Spinal cord (tissue), 10 donors: ENCODE measurements around the gene HNF1A. TPM values are rescaled to one million over a fixed set of nuclear protein-coding genes. Genes with fewer than 3 reads are reported as not detected.

Experiments used
- DNase-seq, 6 donors: peaks; one replicate each; pipeline versions ENCODE4 v3.0.0 to v3.0.0-alpha.2; 2013 to 2015; ENCODE audit warnings: low spot score in 6 of 6, low read depth in 4 of 6
- H3K27ac ChIP-seq: one replicate; pipeline ENCODE4 v1.5.1; 2013; ENCODE audit warnings: low read depth, low read length, control low read depth
- H3K27me3 ChIP-seq: one replicate; pipeline ENCODE4 v1.6.1; 2013; ENCODE audit warnings: low read length; ENCODE audit not compliant: control insufficient read depth, insufficient read depth
- H3K36me3 ChIP-seq: one replicate; pipeline ENCODE4 v1.6.1; 2013; ENCODE audit warnings: low read length; ENCODE audit not compliant: control insufficient read depth, insufficient read depth
- H3K4me1 ChIP-seq: one replicate; pipeline ENCODE4 v1.6.1; 2013; ENCODE audit warnings: low read length; ENCODE audit not compliant: control insufficient read depth, insufficient read depth
- H3K4me3 ChIP-seq: one replicate; pipeline ENCODE4 v1.5.1; 2013; ENCODE audit warnings: low read depth, low read length, control low read depth
- H3K9me3 ChIP-seq: one replicate; pipeline ENCODE4 v1.6.1; 2013; ENCODE audit warnings: low read length; ENCODE audit not compliant: control insufficient read depth, insufficient read depth
- WGBS: methylation state at CpG from one replicate; pipeline ENCODE4 v1.1.5; 2013; ENCODE audit warnings: missing lambda C conversion rate; ENCODE audit not compliant: insufficient coverage; 5-methylcytosine and 5-hydroxymethylcytosine counted together
- polyA plus RNA-seq, 2 donors: library from polyadenylated mRNA; unstranded; fragments of 120-200 nt; gene quantifications; one replicate each; pipeline ENCODE4 v1.2.1, GENCODE V29; 2013; ENCODE audit not compliant: insufficient read length in 2 of 2
- total RNA-seq, 2 donors: library from RNA; depleted of rRNA in 1 of 2; stranded (reverse); fragments of 120-200 nt in 1 of 2; fragments of >200 nt in 1 of 2; gene quantifications; one replicate each; pipeline versions ENCODE4 v1.2.3 to v1.2.4, GENCODE V29; 2013 to 2014
- donor health status: healthy.

Gene HNF1A
- total and polyA plus RNA-seq, 4 donors, result 0.36 TPM; not detected in 3

- Histone ChIP-seq H3K4me1 (no peaks in the 10 kb centered on the region), H3K9me3 (no peaks in the 10 kb centered on the region), H3K27me3 (no peaks in the 10 kb centered on the region), H3K4me3 (no peak overlapping the region), H3K27ac (no peak overlapping the region), H3K36me3 (peaks cover 73% of the 10 kb centered on the region)
- DNase-seq, result no peak
- 96% methylated on average over 12 of the region's 16 CpGs for WGBS
Measured at GRCh38 chr12:121004253-121004815, 26.0 kb downstream of the HNF1A start.

GRCh38 chr12:121005346-121005815 lies 27.0 kb downstream of the HNF1A start:
- WGBS, result 46% methylated on average over 6 of the region's 9 CpGs
- Histone ChIP-seq H3K27me3 (no peaks in the 10 kb centered on the region), H3K27ac (no peak overlapping the region), H3K9me3 (no peaks in the 10 kb centered on the region), H3K4me3 (no peak overlapping the region), H3K4me1 (no peaks in the 10 kb centered on the region), H3K36me3 (peaks cover 78% of the 10 kb centered on the region)
- DNase-seq, result peak in 1 of 6 donors; percentile 17

DNA sequence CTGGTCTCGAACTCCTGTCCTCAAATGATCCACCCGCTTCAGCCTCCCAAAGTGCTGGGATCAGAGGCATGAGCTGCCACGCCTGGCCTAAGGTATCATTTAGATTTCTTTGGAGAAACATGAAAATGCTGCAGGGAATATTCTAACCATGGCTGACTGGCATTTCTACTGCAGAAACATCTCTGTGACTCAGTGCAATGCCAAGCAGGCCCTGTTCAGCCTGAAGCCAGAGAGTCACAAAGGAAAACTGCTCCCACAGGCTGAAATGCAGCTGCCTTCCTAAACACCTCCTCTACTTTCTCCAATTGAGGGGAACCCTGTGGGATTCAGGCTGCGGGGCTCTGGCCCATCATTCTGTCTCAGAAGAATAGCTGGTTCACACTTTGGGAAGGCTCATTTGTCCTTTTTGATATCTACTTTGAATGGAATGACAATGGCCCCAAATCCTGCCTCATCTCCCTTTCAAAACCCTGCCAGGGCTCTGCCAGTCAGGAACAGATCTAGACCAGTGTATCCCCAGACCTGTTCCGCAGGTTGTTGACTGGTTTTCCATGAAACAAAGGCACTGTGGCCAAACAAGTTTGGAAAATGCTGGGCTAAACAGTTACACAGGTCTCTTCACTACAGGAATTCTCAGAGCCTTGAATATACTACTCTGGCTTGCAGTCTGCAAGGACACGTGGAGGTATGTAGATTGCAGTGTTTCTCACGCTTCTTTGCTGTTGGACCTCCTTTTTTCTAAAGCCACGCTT lies 30.2 kb downstream of the HNF1A start:
- Histone ChIP-seq H3K4me3 (no peak overlapping the region), H3K27ac (no peak overlapping the region), H3K4me1 (no peaks in the 10 kb centered on the region), H3K27me3 (no peaks in the 10 kb centered on the region), H3K36me3 (peaks cover 62% of the 10 kb centered on the region), H3K9me3 (no peaks in the 10 kb centered on the region)
- WGBS, result 100% methylated on average over 8 of the region's 8 CpGs
- no peak for DNase-seq

GRCh38 chr12:121009741-121010140 lies 31.4 kb downstream of the HNF1A start:
- DNase-seq, result peak in 4 of 6 donors; percentile 12 to 71 (median 48)
- Histone ChIP-seq H3K27ac (no peak overlapping the region), H3K4me3 (no peak overlapping the region), H3K4me1 (no peaks in the 10 kb centered on the region), H3K9me3 (no peaks in the 10 kb centered on the region), H3K27me3 (no peaks in the 10 kb centered on the region), H3K36me3 (peaks cover 49% of the 10 kb centered on the region)
- 56% methylated on average over 8 of the region's 10 CpGs for WGBS

DNA sequence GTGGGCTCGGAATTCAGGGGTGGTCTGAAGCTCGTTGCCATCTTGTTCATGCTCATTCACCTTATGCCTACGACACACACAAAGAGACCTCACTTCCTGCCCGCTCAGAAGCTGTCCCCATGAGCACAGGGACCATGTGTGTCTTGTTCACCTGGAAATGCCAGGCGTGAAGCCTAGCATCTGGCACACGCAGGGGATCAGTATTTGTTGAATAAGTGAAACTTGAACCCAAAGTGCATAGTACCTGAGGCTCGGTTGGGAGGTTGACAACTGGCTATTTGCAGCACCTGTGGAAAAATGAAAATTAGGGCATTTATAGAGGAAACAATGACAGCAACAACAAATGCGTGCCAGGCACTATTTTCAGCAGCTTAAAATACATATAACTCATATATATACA lies 32.5 kb downstream of the HNF1A start:
- no peak for DNase-seq
- no peak overlapping the region for H3K27ac ChIP-seq
- no peaks in the 10 kb centered on the region for H3K9me3 ChIP-seq
- H3K4me3 ChIP-seq, result no peak overlapping the region
- H3K4me1 ChIP-seq, result peaks cover 3% of the 10 kb centered on the region
- WGBS, result 90% methylated on average over 7 of the region's 8 CpGs
- no peaks in the 10 kb centered on the region for H3K27me3 ChIP-seq
- peaks cover 39% of the 10 kb centered on the region for H3K36me3 ChIP-seq

DNA sequence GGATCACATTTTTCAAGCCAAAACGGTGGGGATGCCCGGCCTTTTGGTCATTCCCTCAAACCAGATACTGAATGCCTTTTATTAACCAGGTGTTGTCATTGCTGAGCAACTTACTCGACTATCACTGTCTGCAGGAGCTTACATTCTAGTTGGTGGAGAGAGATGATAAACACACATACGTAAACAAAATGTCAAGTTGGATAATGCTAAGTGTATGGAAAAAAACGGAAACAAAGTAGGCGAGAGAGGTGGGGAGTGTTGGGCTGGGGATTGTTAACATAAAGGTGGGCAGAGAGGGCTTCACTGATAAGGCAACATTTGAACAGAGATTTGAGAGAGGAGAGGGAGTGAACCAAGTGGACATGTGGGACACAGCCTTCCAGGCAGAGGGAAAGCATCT lies 33.5 kb downstream of the HNF1A start:
- no peak overlapping the region for H3K27ac ChIP-seq
- H3K9me3 ChIP-seq, result no peaks in the 10 kb centered on the region
- H3K36me3 ChIP-seq, result peaks cover 32% of the 10 kb centered on the region
- H3K4me3 ChIP-seq, result no peak overlapping the region
- WGBS, result 94% methylated on average over 3 of the region's 6 CpGs
- DNase-seq, result no peak
- H3K4me1 ChIP-seq, result peaks cover 3% of the 10 kb centered on the region
- H3K27me3 ChIP-seq, result no peaks in the 10 kb centered on the region

DNA sequence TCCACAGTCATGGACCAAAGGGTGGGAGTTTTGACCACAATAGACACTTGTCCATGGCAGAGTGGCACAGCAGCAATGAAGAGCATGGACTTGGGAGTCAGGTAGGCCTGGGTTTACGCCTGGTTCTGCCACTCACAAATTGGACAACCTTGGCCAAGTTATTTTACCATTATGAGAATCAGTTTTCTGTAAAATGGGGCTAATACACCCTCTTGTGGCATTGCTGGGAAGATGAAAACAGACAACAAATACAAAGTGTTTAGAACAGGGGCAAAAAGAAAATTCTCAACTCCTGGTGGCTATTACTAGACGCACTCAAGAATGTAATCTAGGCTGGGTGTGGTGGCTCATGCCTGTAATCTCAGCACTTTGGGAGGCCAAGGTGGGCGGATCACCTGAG lies 35.4 kb downstream of the HNF1A start:
- H3K27ac ChIP-seq, result no peak overlapping the region
- H3K4me3 ChIP-seq, result no peak overlapping the region
- DNase-seq, result peak in 1 of 6 donors; percentile 9
- H3K27me3 ChIP-seq, result no peaks in the 10 kb centered on the region
- H3K9me3 ChIP-seq, result no peaks in the 10 kb centered on the region
- H3K4me1 ChIP-seq, result peaks cover 3% of the 10 kb centered on the region
- peaks cover 25% of the 10 kb centered on the region for H3K36me3 ChIP-seq
- 100% methylated on average over 1 of the region's 3 CpGs for WGBS

- 0% methylated on average over 29 of the region's 34 CpGs for WGBS
- H3K27me3 ChIP-seq, result peaks cover under 1% of the 10 kb centered on the region
- peak within 1 kb of the TSS; percentile 50 for H3K27ac ChIP-seq
- peak; percentile 91 to 99 (median 93) for DNase-seq
- peaks cover 9% of the 10 kb centered on the region for H3K36me3 ChIP-seq
- H3K4me1 ChIP-seq, result peaks cover 3% of the 10 kb centered on the region
- H3K4me3 ChIP-seq, result peak within 1 kb of the TSS; percentile 89
- H3K9me3 ChIP-seq, result no peaks in the 10 kb centered on the region
Measured at GRCh38 chr12:121015825-121016766, 37.8 kb downstream of the HNF1A start, which contains the start of gene C12orf43. Gene C12orf43 (minus strand): TSS chr12:121016487. CDS start chr12:121016474, 13 bp downstream.

- peaks cover 2% of the 10 kb centered on the region for H3K27me3 ChIP-seq
- H3K4me3 ChIP-seq, result no peak overlapping the region
- 92% methylated on average over 9 of the region's 15 CpGs for WGBS
- no peak overlapping the region for H3K27ac ChIP-seq
- no peaks in the 10 kb centered on the region for H3K9me3 ChIP-seq
- H3K36me3 ChIP-seq, result peaks cover 2% of the 10 kb centered on the region
- peaks cover 3% of the 10 kb centered on the region for H3K4me1 ChIP-seq
- DNase-seq, result no peak
Measured at GRCh38 chr12:121017966-121018491, 39.7 kb downstream of the HNF1A start.
